Suprapubic skin (tissue), 4 donors: ENCODE measurements around the gene RPL21. TPM values are rescaled to one million over a fixed set of nuclear protein-coding genes. Genes with fewer than 3 reads are reported as not detected.
"Not testable (repeated sequence)": the region's sequence is repeated elsewhere in the genome, so short reads cannot be mapped to it uniquely, and the experiment has no call there.

ENCODE experiments used
- DNase-seq, 2 donors: peaks; one replicate each; pipeline ENCODE4 v3.0.0-alpha.2; 2019; ENCODE audit warnings: low spot score in 2 of 2
- H3K27ac ChIP-seq: fragments of 200-600 bp; sonication (generic); one replicate; pipeline ENCODE4 v1.5.1; 2019
- H3K27me3 ChIP-seq: fragments of 200-600 bp; sonication (generic); one replicate; pipeline ENCODE4 v1.5.1; 2019
- H3K36me3 ChIP-seq: fragments of 200-600 bp; sonication (generic); one replicate; pipeline ENCODE4 v1.5.1; 2019
- H3K4me1 ChIP-seq: fragments of 200-600 bp; sonication (generic); one replicate; pipeline ENCODE4 v1.5.1; 2019
- H3K4me3 ChIP-seq: fragments of 200-600 bp; sonication (generic); one replicate; pipeline ENCODE4 v1.5.1; 2019; ENCODE audit warnings: mild to moderate bottlenecking
- H3K9me3 ChIP-seq: fragments of 200-600 bp; sonication (generic); one replicate; pipeline ENCODE4 v1.5.1; 2019
- CTCF ChIP-seq, 2 donors: fragments of 200-600 bp in 1 of 2; fragments of 450-650 bp in 1 of 2; sonication (generic) in 1 of 2; IDR thresholded peaks; one replicate each; pipeline ENCODE4 v1.5.1; 2016 to 2019; ENCODE audit warnings: antibody characterized with exemption in 2 of 2, mild to moderate bottlenecking in 1 of 2, moderate library complexity in 1 of 2
- EP300 ChIP-seq: sonication (generic); formaldehyde crosslinking; IDR thresholded peaks from one replicate; pipeline ENCODE4 v1.6.1; 2017; ENCODE audit warnings: antibody characterized with exemption
- POLR2A ChIP-seq, 2 donors: fragments of 450-650 bp; IDR thresholded peaks; one replicate each; pipeline ENCODE4 v1.6.1; 2017; ENCODE audit warnings: antibody characterized with exemption in 2 of 2, mild to moderate bottlenecking in 2 of 2, moderate library complexity in 2 of 2
- POLR2AphosphoS5 ChIP-seq, 3 donors: sonication (generic); formaldehyde crosslinking; IDR thresholded peaks; one replicate each; pipeline ENCODE4 v1.6.1; 2017; ENCODE audit warnings: antibody characterized with exemption in 3 of 3
- WGBS: methylation state at CpG from one replicate; pipeline ENCODE4 v1.1.5; 2018; 5-methylcytosine and 5-hydroxymethylcytosine counted together
- total RNA-seq, 4 donors: library from RNA; depleted of rRNA; stranded (reverse); fragments of >200 nt; gene quantifications; one replicate each; pipeline ENCODE4 v1.1.0, GENCODE V29; 2016

The RPL21 gene
- total RNA-seq, 4 donors from 2014 or later = 337 to 951 (median 832) TPM

- Histone ChIP-seq H3K36me3 (no peaks in the 10 kb centered on the region), H3K4me3 (no peak overlapping the region), H3K4me1 (no peaks in the 10 kb centered on the region), H3K9me3 (no peaks in the 10 kb centered on the region), H3K27me3 (no peaks in the 10 kb centered on the region), H3K27ac (no peak overlapping the region)
- TF ChIP-seq POLR2AphosphoS5 (IDR thresholded peaks at IDR 0.05) = no peak
- no peak for DNase-seq
- WGBS = 47% methylated on average over 2 of the region's 2 CpGs
These were observed 37.8 kb downstream of the RPL21 start for GRCh38 chr13:27289011-27289665.

DNA sequence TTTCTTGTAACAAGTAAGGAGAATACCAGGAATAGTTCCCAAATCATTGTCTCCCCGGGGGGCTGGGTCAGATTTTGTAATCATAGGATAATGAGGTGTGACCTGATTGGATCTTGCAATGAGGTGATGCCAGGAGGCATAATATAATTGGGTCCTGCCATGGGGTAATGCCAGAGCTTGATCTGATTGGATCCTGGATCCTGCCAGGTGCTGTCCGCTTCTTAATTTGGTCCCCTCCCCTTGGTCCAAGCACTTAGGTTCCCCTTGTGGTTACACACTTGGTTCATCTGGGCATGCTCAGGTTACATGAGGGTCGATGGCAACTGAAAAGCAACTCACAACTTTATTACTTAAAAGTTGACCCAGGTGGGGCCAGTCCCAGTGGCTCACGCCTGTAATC, 39.4 kb downstream of the RPL21 start:
- no peak overlapping the region for H3K27ac ChIP-seq
- no peaks in the 10 kb centered on the region for H3K36me3 ChIP-seq
- no peak for DNase-seq
- H3K4me1 ChIP-seq = no peaks in the 10 kb centered on the region
- TF ChIP-seq POLR2A (IDR thresholded peaks at IDR 0.05) (no peak), POLR2AphosphoS5 (IDR thresholded peaks at IDR 0.05) (no peak), CTCF (IDR thresholded peaks at IDR 0.05) (no peak), EP300 (no peak)
- H3K4me3 ChIP-seq = no peak overlapping the region
- H3K9me3 ChIP-seq = no peaks in the 10 kb centered on the region
- peaks cover 4% of the 10 kb centered on the region for H3K27me3 ChIP-seq
- WGBS = 87% methylated on average over 4 of the region's 4 CpGs

DNA sequence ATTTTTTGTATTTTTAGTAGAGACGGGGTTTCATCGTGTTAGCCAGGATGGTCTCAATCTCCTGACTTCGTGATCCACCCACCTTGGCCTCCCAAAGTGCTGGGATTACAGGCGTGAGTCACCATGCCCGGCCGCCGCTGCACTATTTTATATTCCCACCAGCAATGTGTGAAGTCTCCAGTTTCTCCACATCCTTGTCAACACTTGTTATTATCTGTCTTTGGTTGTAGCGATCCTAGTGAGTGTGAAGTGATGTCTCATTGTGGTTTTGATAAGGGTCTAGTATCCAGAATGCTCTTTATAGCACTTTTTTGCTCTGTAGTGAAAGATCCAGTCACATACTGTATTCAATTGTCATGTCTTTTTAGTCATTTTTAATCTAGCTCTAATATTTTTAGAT, 40.6 kb downstream of the RPL21 start:
- H3K4me3 ChIP-seq, DNase-seq, H3K9me3 ChIP-seq, H3K36me3 ChIP-seq, H3K27me3 ChIP-seq, H3K4me1 ChIP-seq, H3K27ac ChIP-seq: not testable (repeated sequence)
- 95% methylated on average over 8 of the region's 8 CpGs for WGBS

- Histone ChIP-seq H3K27ac (no peak overlapping the region), H3K9me3 (no peaks in the 10 kb centered on the region), H3K4me3 (no peak overlapping the region), H3K36me3 (no peaks in the 10 kb centered on the region), H3K27me3 (peaks cover 7% of the 10 kb centered on the region), H3K4me1 (no peaks in the 10 kb centered on the region)
- TF ChIP-seq POLR2A (IDR thresholded peaks at IDR 0.05) = no peak
- peak in 1 of 2 donors; percentile 12 for DNase-seq
- WGBS = 64% methylated on average over 8 of the region's 8 CpGs
These were observed 41.8 kb downstream of the RPL21 start for GRCh38 chr13:27293076-27293691.

DNA sequence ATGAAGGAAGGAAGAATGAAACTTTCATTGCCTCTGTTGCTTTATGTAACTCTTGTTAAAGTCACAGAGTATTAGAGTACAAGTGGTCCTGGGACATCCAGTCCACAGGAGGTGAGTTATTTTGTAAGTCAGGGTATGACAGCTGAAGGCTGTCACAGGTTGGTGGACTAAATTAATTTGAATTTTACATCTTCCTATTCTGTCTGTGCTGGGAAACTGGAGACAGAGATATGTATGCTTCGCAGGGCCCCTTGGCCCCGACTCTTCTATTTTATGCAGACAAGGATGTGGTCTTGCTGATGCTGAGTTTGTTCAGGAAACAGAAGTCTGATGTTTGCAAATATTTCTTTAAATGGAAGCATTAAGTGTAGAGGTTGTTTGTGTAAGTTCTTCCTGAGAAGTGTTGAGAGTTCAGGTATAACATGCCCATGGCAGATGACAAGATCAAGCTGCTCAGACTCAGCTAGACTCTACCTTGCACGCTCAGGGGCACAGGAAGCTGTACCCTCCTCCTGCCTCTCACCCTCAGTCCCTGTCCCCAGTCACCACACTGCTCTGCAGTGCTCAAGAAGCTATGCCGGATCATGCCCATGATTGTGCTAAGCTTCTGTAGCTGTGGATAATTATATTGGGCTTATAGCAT, 42.6 kb downstream of the RPL21 start:
- no peak overlapping the region for H3K4me3 ChIP-seq
- no peak for TF ChIP-seq POLR2A (IDR thresholded peaks at IDR 0.05)
- TF ChIP-seq CTCF (IDR thresholded peaks at IDR 0.05) = no peak
- TF ChIP-seq POLR2AphosphoS5 (IDR thresholded peaks at IDR 0.05) = no peak
- no peak for TF ChIP-seq EP300
- 81% methylated on average over 4 of the region's 4 CpGs for WGBS
- no peaks in the 10 kb centered on the region for H3K4me1 ChIP-seq
- peaks cover 7% of the 10 kb centered on the region for H3K27me3 ChIP-seq
- H3K27ac ChIP-seq = no peak overlapping the region
- H3K36me3 ChIP-seq = no peaks in the 10 kb centered on the region
- peak in 1 of 2 donors; percentile 16 for DNase-seq
- no peaks in the 10 kb centered on the region for H3K9me3 ChIP-seq

DNA sequence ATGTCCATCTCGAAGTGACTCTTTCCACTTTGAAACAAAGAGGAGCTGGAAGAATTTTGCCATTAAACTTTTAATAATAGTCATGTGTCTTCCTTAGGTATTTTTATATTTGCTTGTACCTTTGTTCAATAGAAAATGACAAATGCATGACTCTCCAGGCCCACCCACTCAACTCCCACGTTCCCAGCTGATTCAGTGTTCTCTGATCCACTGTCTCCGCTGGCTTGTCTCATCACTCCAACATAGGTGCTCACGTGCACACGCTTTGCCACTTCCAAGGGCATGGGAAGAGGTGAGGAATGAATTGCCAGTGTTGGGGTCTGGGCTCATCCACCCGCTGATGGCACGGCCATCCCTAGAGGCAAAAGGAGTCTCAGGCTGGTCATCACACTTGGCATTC, 43.7 kb downstream of the RPL21 start:
- DNase-seq = no peak
- 83% methylated on average over 7 of the region's 7 CpGs for WGBS
- Histone ChIP-seq H3K4me1 (no peaks in the 10 kb centered on the region), H3K27ac (no peak overlapping the region), H3K36me3 (no peaks in the 10 kb centered on the region), H3K9me3 (no peaks in the 10 kb centered on the region), H3K4me3 (no peak overlapping the region), H3K27me3 (peaks cover 7% of the 10 kb centered on the region)
- TF ChIP-seq EP300 (no peak), POLR2AphosphoS5 (IDR thresholded peaks at IDR 0.05) (no peak), CTCF (IDR thresholded peaks at IDR 0.05) (no peak), POLR2A (IDR thresholded peaks at IDR 0.05) (no peak)
